GM23248 (cell line): ENCODE measurements around the gene PDLIM3.

Experiments
- EZH2 ChIP-seq: fragments of 200-600 bp; sonication (generic); IDR thresholded peaks from 2 replicates; pipeline ENCODE4 v1.6.1; 2018; ENCODE audit warnings: antibody characterized with exemption, mild to moderate bottlenecking; ENCODE audit not compliant: insufficient read depth, poor library complexity, severe bottlenecking
- EZH2phosphoT487 ChIP-seq: fragments of 200-600 bp; sonication (generic); IDR thresholded peaks from 2 replicates; pipeline ENCODE4 v1.6.1; 2018; ENCODE audit warnings: antibody characterized with exemption, moderate library complexity, mild to moderate bottlenecking, low read depth; ENCODE audit not compliant: insufficient read depth

GRCh38 chr4:185546335-185546734, 11.0 kb upstream of the PDLIM3 start:
- TF ChIP-seq EZH2: no peak
- no peak for TF ChIP-seq EZH2phosphoT487
